Measurements from ENCODE around the gene ZFYVE21. TPM values are rescaled to one million over a fixed set of nuclear protein-coding genes. Genes with fewer than 3 reads are reported as not detected.
A peak's percentile ranks its signal among the peaks of the same experiment; 100 is the strongest.

The ZFYVE21 gene
- total RNA-seq, 1 donor from 2014 or later: 41.7 TPM

GRCh38 chr14:103693515-103693914 is 22.1 kb upstream of the ZFYVE21 start:
- peak overlapping the region; percentile 68 for H3K27ac Mint-ChIP-seq
- H3K36me3 Mint-ChIP-seq: peaks cover 8% of the 10 kb centered on the region
- no peak overlapping the region for H3K4me3 Mint-ChIP-seq
- H3K9me3 Mint-ChIP-seq: no peaks in the 10 kb centered on the region
- TF ChIP-seq CTCF (conservative IDR thresholded peaks at IDR 0.05): no peak
- H3K27me3 Mint-ChIP-seq: no peaks in the 10 kb centered on the region
- peaks cover 22% of the 10 kb centered on the region for H3K4me1 Mint-ChIP-seq (ENCODE audit: unreplicated experiment)
- DNase-seq (ENCODE audit: extremely low spot score, unreplicated experiment): no peak

GRCh38 chr14:103694572-103695026 is 21.0 kb upstream of the ZFYVE21 start:
- Mint-ChIP-seq H3K4me1 (ENCODE audit: unreplicated experiment) (peaks cover 22% of the 10 kb centered on the region), H3K4me3 (no peak overlapping the region), H3K27me3 (no peaks in the 10 kb centered on the region), H3K27ac (no peak overlapping the region), H3K36me3 (peaks cover 5% of the 10 kb centered on the region), H3K9me3 (no peaks in the 10 kb centered on the region)
- no peak for DNase-seq (ENCODE audit: extremely low spot score, unreplicated experiment)
- TF ChIP-seq CTCF (conservative IDR thresholded peaks at IDR 0.05): no peak

- Mint-ChIP-seq H3K4me1 (ENCODE audit: unreplicated experiment) (peaks cover 22% of the 10 kb centered on the region), H3K4me3 (no peak overlapping the region), H3K27me3 (no peaks in the 10 kb centered on the region), H3K27ac (peak overlapping the region; percentile 86), H3K9me3 (no peaks in the 10 kb centered on the region), H3K36me3 (peaks cover 5% of the 10 kb centered on the region)
- DNase-seq (ENCODE audit: extremely low spot score, unreplicated experiment): no peak
- no peak for TF ChIP-seq CTCF (conservative IDR thresholded peaks at IDR 0.05)
These were observed 20.1 kb upstream of the ZFYVE21 start for GRCh38 chr14:103695296-103696069.

GRCh38 chr14:103696070-103696402 is 19.6 kb upstream of the ZFYVE21 start:
- peaks cover 5% of the 10 kb centered on the region for H3K36me3 Mint-ChIP-seq
- peak overlapping the region; percentile 57 for H3K4me3 Mint-ChIP-seq
- TF ChIP-seq CTCF (conservative IDR thresholded peaks at IDR 0.05): no peak
- H3K27ac Mint-ChIP-seq: peak overlapping the region; percentile 86
- DNase-seq (ENCODE audit: extremely low spot score, unreplicated experiment): no peak
- H3K27me3 Mint-ChIP-seq: no peaks in the 10 kb centered on the region
- peaks cover 22% of the 10 kb centered on the region for H3K4me1 Mint-ChIP-seq (ENCODE audit: unreplicated experiment)
- H3K9me3 Mint-ChIP-seq: no peaks in the 10 kb centered on the region

- Mint-ChIP-seq H3K4me1 (ENCODE audit: unreplicated experiment) (peaks cover 22% of the 10 kb centered on the region), H3K27me3 (no peaks in the 10 kb centered on the region), H3K27ac (peak overlapping the region; percentile 86), H3K9me3 (no peaks in the 10 kb centered on the region), H3K4me3 (peak overlapping the region; percentile 57), H3K36me3 (peaks cover 5% of the 10 kb centered on the region)
- no peak for TF ChIP-seq CTCF (conservative IDR thresholded peaks at IDR 0.05)
- no peak for DNase-seq (ENCODE audit: extremely low spot score, unreplicated experiment)
These were observed 19.0 kb upstream of the ZFYVE21 start for GRCh38 chr14:103696466-103697071.
